ENCODE results near the gene CDH23.

GRCh38 chr10:71483885-71484751 is 87.4 kb downstream of the CDH23 start:
- no peak for TF ChIP-seq POLR2A (IDR thresholded peaks at IDR 0.05)
- TF ChIP-seq CTCF (IDR thresholded peaks at IDR 0.05): no peak
- no peak for TF ChIP-seq POLR2AphosphoS5 (IDR thresholded peaks at IDR 0.05; ENCODE audit: insufficient read depth in 1 of 2, low read depth in 1 of 2)

All from vagina (tissue), 2 donors.